Spleen (tissue), 7 donors: ENCODE measurements around the gene SEC24D.

ENCODE experiments used
- POLR2A ChIP-seq, 3 donors: fragments of 450-650 bp; IDR thresholded peaks; one replicate each; pipeline ENCODE4 v1.5.1; 2017; ENCODE audit warnings: antibody characterized with exemption in 3 of 3, mild to moderate bottlenecking in 1 of 3
- TF ChIP-seq, protein P1 (sequence below), 11 experiments: fragments of 200-600 bp in 7 of 11; fragments of 450-650 bp in 4 of 11; sonication (generic) in 4 of 11; IDR thresholded peaks in 8 of 11; conservative IDR thresholded peaks in 3 of 11; 1 replicate in 7 of 11; 2 replicates in 4 of 11; pipeline versions ENCODE4 v1.4.0 to v1.8.0; 2016 to 2021; ENCODE audit warnings: antibody characterized with exemption in 11 of 11, inconsistent platforms in 4 of 11, mild to moderate bottlenecking in 1 of 11
- donor health status: DM: no; HTN: no; CAD: no; lungs with moderate emphysema.
- donor health status: DM: no; HTN: no; CAD: no.
- donor health status: DM: no; HTN: no; CAD: no.

DNA sequence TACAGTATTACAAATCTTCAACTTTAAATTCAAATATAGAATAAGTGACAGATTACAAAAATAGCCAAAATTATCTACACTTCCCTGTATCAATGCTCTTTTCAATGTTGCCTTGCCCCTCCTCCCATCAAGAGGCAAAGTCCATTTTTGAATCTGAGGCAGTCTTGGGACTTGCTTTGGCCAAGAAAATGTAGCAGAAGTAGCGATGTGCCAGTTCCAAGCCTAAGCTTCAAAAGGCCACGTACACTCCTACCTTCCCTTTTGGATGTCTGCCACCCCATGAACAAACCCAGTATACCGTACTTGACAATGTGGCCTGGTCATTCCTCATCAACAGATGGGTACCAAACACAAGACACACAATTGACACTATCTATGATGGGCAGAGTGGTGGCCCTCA lies 24.1 kb downstream of the SEC24D start:
- TF ChIP-seq, protein P1, sequence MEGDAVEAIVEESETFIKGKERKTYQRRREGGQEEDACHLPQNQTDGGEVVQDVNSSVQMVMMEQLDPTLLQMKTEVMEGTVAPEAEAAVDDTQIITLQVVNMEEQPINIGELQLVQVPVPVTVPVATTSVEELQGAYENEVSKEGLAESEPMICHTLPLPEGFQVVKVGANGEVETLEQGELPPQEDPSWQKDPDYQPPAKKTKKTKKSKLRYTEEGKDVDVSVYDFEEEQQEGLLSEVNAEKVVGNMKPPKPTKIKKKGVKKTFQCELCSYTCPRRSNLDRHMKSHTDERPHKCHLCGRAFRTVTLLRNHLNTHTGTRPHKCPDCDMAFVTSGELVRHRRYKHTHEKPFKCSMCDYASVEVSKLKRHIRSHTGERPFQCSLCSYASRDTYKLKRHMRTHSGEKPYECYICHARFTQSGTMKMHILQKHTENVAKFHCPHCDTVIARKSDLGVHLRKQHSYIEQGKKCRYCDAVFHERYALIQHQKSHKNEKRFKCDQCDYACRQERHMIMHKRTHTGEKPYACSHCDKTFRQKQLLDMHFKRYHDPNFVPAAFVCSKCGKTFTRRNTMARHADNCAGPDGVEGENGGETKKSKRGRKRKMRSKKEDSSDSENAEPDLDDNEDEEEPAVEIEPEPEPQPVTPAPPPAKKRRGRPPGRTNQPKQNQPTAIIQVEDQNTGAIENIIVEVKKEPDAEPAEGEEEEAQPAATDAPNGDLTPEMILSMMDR (IDR thresholded peaks at IDR 0.05 in 8 of 11, conservative IDR thresholded peaks at IDR 0.05 in 3 of 11): no peak
- TF ChIP-seq POLR2A (IDR thresholded peaks at IDR 0.05): no peak
